Aorta (tissue), 5 donors: Measurements from ENCODE around the gene TSNAX. TPM values are rescaled to one million over a fixed set of nuclear protein-coding genes. Genes with fewer than 3 reads are reported as not detected.
"Not testable (repeated sequence)": the region's sequence is repeated elsewhere in the genome, so short reads cannot be mapped to it uniquely, and the experiment has no call there.

ENCODE experiments used
- ATAC-seq: fragments of 200-7000 bp; cut with Tn5 transposase; one replicate; pipeline ENCODE4 v1.9.1; 2022; ENCODE audit warnings: moderate library complexity; ENCODE audit not compliant: low FRiP score
- DNase-seq, 2 donors: peaks; one replicate each; pipeline ENCODE4 v3.0.0-alpha.2; 2020
- H3K27ac ChIP-seq, 2 donors: one replicate each; pipeline ENCODE4 v1.5.1; 2013; ENCODE audit warnings: low read length in 2 of 2, mild to moderate bottlenecking in 2 of 2, moderate library complexity in 2 of 2, control low read depth in 1 of 2, inconsistent platforms in 1 of 2, low read depth in 1 of 2
- H3K27me3 ChIP-seq, 2 donors: one replicate each; pipeline ENCODE4 v1.6.1; 2013; ENCODE audit warnings: control low read depth in 1 of 2, low read length in 1 of 2, mild to moderate bottlenecking in 1 of 2, moderate library complexity in 1 of 2; ENCODE audit not compliant: insufficient read depth in 2 of 2, control insufficient read depth in 1 of 2
- H3K36me3 ChIP-seq, 2 donors: one replicate each; pipeline ENCODE4 v1.6.1; 2013; ENCODE audit warnings: control low read depth in 1 of 2, low read length in 1 of 2, mild to moderate bottlenecking in 1 of 2; ENCODE audit not compliant: insufficient read depth in 2 of 2, control insufficient read depth in 1 of 2
- H3K4me1 ChIP-seq, 2 donors: one replicate each; pipeline ENCODE4 v1.6.1; 2013; ENCODE audit warnings: low read length in 2 of 2, control low read depth in 1 of 2, mild to moderate bottlenecking in 1 of 2, moderate library complexity in 1 of 2; ENCODE audit not compliant: insufficient read depth in 2 of 2, control insufficient read depth in 1 of 2
- H3K4me3 ChIP-seq, 2 donors: one replicate each; pipeline ENCODE4 v1.5.1; 2013; ENCODE audit warnings: low read length in 2 of 2, control low read depth in 1 of 2, mild to moderate bottlenecking in 1 of 2
- H3K9me3 ChIP-seq: one replicate; pipeline ENCODE4 v1.6.1; 2013; ENCODE audit warnings: mild to moderate bottlenecking, low read length; ENCODE audit not compliant: control insufficient read depth
- WGBS, 2 donors: extraction: QIAGEN DNeasy Blood & Tissue Kit; methylation state at CpG; one replicate each; pipeline ENCODE4 v1.1.7; 2013; 5-methylcytosine and 5-hydroxymethylcytosine counted together
- intact Hi-C, 2 donors: fragments of 100-400 bp; cut with DNase I; formaldehyde crosslinking; loops; one replicate each; pipeline versions ENCODE4 v1.14.2 to v1.15.0; 2022
- polyA plus RNA-seq, 2 donors: library from polyadenylated mRNA; stranded (reverse); fragments of 200-250 nt; gene quantifications; one replicate each; pipeline ENCODE4 v1.2.3, GENCODE V29; 2013
- total RNA-seq, 2 donors: library from RNA; stranded (reverse); fragmentation: NEBNext Ultra II Directional; extraction: Animal tissue kit (Norgen Biotek cat#: 25700); gene quantifications; one replicate each; pipeline ENCODE4 v1.2.1, GENCODE V29; 2021
- donor health status: healthy with polysubstance abuse.
- donor health status: Bipolar disorder and iron deficiency.
- donor health status: DM: no; HTN: no; CAD: no.
- donor health status: DM: no; HTN: no; CAD: no.
- donor health status: DM: yes; HTN: yes; CAD: no.

TSNAX gene
- total and polyA plus RNA-seq, 4 donors = 19.3 to 42.0 (median 28.9) TPM

GRCh38 chr1:231563247-231563646 lies 34.8 kb downstream of the TSNAX start:
- DNase-seq (no peak), ATAC-seq (no peak)
- Histone ChIP-seq H3K27ac (no peak overlapping the region), H3K27me3 (no peaks in the 10 kb centered on the region), H3K36me3 (peaks cover 0 to 3% of the 10 kb centered on the region in 2 donors), H3K9me3 (no peaks in the 10 kb centered on the region), H3K4me1 (no peaks in the 10 kb centered on the region), H3K4me3 (no peak overlapping the region)
- intact Hi-C loops = no loop called here
- 74 to 76% methylated on average over 2 of the region's 2 CpGs for WGBS, 2 donors

DNA sequence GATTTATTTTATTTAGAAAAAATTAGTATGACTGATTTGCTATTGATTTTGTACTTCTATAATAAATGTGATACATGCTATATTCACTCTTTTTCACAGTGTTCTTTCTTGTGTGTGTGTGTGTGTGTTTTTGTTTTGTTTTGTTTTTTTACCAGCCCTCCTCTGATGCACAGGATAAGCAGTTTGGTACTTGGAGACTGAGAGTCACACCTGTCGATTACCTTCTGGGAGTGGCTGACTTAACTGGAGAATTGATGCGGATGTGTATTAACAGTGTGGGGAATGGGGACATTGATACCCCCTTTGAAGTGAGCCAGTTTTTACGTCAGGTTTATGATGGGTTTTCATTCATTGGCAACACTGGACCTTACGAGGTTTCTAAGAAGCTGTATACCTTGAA lies 35.9 kb downstream of the TSNAX start:
- peaks cover 0 to 3% of the 10 kb centered on the region in 2 donors for H3K36me3 ChIP-seq
- no peaks in the 10 kb centered on the region for H3K4me1 ChIP-seq
- H3K27ac ChIP-seq = no peak overlapping the region
- intact Hi-C loops = no loop called here
- ATAC-seq = no peak
- no peaks in the 10 kb centered on the region for H3K27me3 ChIP-seq
- DNase-seq = no peak
- no peak overlapping the region for H3K4me3 ChIP-seq
- WGBS, 2 donors = 92 to 93% methylated on average over 4 of the region's 4 CpGs
- H3K9me3 ChIP-seq = no peaks in the 10 kb centered on the region

- no peak for DNase-seq
- Histone ChIP-seq H3K4me3 (no peak overlapping the region), H3K36me3 (peaks cover 0 to 3% of the 10 kb centered on the region in 2 donors), H3K9me3 (no peaks in the 10 kb centered on the region), H3K4me1 (no peaks in the 10 kb centered on the region), H3K27ac (no peak overlapping the region), H3K27me3 (no peaks in the 10 kb centered on the region)
- ATAC-seq = no peak
- intact Hi-C loops = no loop called here
- 95 to 98% methylated on average over 2 of the region's 2 CpGs for WGBS, 2 donors
These were observed 38.0 kb downstream of the TSNAX start for GRCh38 chr1:231566496-231566895.

- H3K36me3 ChIP-seq, H3K4me3 ChIP-seq, DNase-seq, intact Hi-C loops, H3K9me3 ChIP-seq, H3K4me1 ChIP-seq, H3K27me3 ChIP-seq, H3K27ac ChIP-seq, ATAC-seq: not testable (repeated sequence)
- 88 to 94% methylated on average over 3 of the region's 3 CpGs for WGBS, 2 donors
These were observed 41.8 kb downstream of the TSNAX start for GRCh38 chr1:231570262-231570661.

DNA sequence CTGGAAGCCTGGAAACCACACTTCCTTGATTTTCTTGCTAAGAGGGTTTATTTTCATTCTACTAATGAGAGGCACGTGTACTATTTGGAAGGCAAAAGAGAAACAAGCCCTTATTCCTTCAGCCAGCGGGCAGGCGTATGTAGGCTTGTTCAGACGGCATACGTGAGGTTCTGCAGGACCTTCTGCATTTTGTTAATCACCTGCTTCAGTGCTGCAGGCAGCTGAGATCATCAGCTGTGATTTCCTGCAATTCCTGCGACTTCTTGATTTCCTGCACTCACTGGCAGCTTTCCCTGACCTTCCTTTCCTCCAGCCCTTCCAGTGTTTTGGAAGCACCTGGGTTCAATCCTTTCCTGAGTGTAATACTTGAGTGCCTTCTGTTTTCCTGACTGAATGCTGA lies 43.4 kb downstream of the TSNAX start:
- no peak overlapping the region for H3K27ac ChIP-seq
- DNase-seq = no peak
- no peak overlapping the region for H3K4me3 ChIP-seq
- no peak for ATAC-seq
- no peaks in the 10 kb centered on the region for H3K4me1 ChIP-seq
- H3K36me3 ChIP-seq = no peaks in the 10 kb centered on the region
- intact Hi-C loops = no loop called here
- no peaks in the 10 kb centered on the region for H3K9me3 ChIP-seq
- WGBS, 2 donors = 66 to 72% methylated on average over 6 of the region's 6 CpGs
- H3K27me3 ChIP-seq = no peaks in the 10 kb centered on the region

- H3K4me1 ChIP-seq = no peaks in the 10 kb centered on the region
- no peak overlapping the region for H3K27ac ChIP-seq
- no peak for DNase-seq
- no peaks in the 10 kb centered on the region for H3K9me3 ChIP-seq
- intact Hi-C loops = no loop called here
- 91 to 94% methylated on average over 2 of the region's 2 CpGs for WGBS, 2 donors
- ATAC-seq = no peak
- no peaks in the 10 kb centered on the region for H3K27me3 ChIP-seq
- H3K36me3 ChIP-seq = no peaks in the 10 kb centered on the region
- no peak overlapping the region for H3K4me3 ChIP-seq
These were observed 47.0 kb downstream of the TSNAX start for GRCh38 chr1:231575472-231575871.

DNA sequence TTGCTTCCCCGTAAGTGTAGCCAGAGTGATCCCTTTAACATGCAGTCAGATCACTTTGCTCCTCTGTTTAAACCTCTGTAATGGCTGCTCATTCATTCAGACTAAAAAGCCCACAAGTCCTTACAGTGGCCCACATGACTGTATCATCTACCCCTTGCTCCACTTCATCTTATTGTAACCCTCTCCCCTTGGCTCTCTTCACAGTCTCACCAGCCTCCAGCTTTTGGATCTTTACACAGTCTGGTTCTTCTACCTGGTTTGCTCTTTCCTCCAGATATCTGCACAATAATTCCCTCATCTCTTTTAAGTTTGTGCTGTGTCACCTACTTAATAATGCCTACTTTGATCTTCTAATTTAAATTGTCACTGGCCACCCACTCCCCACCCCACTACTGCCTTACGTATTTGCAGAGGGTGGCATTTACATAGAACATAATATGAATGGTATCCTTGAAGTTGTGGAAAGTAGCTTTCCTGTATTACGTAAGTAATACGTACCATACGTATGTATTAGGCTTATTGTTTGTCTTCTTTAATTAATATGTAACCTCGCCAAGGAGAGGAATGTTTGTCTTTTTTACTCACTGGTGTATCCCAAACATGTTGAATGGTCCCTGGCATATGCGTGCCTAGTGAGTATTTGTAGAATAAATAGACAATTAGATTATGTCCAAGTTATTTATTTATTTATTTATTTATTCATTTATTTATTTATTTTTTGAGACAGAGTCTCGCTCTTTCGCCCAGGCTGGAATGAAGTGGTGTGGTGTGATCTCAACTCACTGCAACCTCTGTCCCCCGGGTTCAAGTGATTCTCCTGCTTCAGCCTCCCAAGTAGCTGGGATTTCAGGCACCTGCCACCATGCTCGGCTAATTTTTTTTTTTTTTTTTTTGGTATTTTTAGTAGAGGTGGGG lies 48.6 kb downstream of the TSNAX start:
- no peaks in the 10 kb centered on the region for H3K9me3 ChIP-seq
- 87 to 91% methylated on average over 10 to 11 of the region's 11 CpGs for WGBS, 2 donors
- no peak for ATAC-seq

GRCh38 chr1:231580874-231581273 lies 52.4 kb downstream of the TSNAX start:
- Histone ChIP-seq H3K4me1 (no peaks in the 10 kb centered on the region), H3K9me3 (no peaks in the 10 kb centered on the region), H3K36me3 (no peaks in the 10 kb centered on the region), H3K27me3 (no peaks in the 10 kb centered on the region), H3K27ac (no peak overlapping the region), H3K4me3 (no peak overlapping the region)
- WGBS, 2 donors = 87 to 100% methylated on average over 1 of the region's 1 CpG
- ATAC-seq = no peak
- intact Hi-C loops = no loop called here
- no peak for DNase-seq

More for the DNA sequence above, 48.6 kb downstream of the TSNAX start:
- H3K27ac ChIP-seq = no peak overlapping the region
- H3K27me3 ChIP-seq = no peaks in the 10 kb centered on the region
- H3K4me3 ChIP-seq = no peak overlapping the region
- intact Hi-C loops = no loop called here
- no peaks in the 10 kb centered on the region for H3K36me3 ChIP-seq
- no peak for DNase-seq
- H3K4me1 ChIP-seq = no peaks in the 10 kb centered on the region

DNA sequence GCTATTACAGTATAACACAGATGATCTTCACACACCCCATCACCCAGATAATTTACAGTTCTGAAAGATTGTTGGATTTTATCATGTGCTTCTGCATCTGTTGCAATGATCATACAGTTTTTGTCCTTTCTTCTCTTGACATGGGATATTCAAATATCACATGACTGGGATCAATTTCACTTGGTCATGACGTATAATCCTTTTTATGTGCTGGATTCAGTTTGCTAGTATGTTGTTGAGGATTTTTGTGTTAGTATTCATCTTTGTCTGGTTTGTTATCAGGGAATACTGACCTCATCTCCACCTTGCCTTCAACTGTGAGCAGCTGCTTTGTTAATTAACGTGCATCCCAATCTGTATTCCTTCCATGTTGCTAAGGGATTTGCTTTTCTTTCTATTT lies 53.4 kb downstream of the TSNAX start:
- Histone ChIP-seq H3K9me3 (no peaks in the 10 kb centered on the region), H3K27ac (no peak overlapping the region), H3K36me3 (no peaks in the 10 kb centered on the region), H3K27me3 (no peaks in the 10 kb centered on the region), H3K4me3 (no peak overlapping the region), H3K4me1 (no peaks in the 10 kb centered on the region)
- ATAC-seq (no peak), DNase-seq (no peak)
- intact Hi-C loops = no loop called here
- WGBS, 2 donors = 69 to 74% methylated on average over 2 of the region's 2 CpGs
